ENCODE data around the gene HIC1.

DNA sequence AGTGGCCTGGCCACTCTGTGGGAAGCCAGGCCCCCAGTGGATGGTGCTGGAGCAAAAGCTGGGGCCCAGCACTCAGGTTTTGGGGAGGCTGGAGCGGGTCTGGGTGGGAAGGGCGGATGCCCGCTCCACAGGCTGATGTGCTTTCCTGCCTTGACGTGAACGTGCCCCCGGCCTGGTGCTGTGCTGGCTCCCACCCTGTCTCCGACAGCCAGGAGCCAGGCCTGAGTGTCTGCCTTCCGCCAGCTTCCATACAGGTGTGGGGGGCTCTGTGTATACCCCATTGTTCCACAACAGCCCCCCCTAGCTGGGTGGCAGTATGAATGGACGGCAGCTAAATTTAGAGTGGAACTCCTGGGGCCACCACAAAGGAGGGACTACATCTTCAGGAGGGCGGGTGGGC, 20.0 kb downstream of the HIC1 start:
- TF ChIP-seq, protein P1, sequence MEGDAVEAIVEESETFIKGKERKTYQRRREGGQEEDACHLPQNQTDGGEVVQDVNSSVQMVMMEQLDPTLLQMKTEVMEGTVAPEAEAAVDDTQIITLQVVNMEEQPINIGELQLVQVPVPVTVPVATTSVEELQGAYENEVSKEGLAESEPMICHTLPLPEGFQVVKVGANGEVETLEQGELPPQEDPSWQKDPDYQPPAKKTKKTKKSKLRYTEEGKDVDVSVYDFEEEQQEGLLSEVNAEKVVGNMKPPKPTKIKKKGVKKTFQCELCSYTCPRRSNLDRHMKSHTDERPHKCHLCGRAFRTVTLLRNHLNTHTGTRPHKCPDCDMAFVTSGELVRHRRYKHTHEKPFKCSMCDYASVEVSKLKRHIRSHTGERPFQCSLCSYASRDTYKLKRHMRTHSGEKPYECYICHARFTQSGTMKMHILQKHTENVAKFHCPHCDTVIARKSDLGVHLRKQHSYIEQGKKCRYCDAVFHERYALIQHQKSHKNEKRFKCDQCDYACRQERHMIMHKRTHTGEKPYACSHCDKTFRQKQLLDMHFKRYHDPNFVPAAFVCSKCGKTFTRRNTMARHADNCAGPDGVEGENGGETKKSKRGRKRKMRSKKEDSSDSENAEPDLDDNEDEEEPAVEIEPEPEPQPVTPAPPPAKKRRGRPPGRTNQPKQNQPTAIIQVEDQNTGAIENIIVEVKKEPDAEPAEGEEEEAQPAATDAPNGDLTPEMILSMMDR (conservative IDR thresholded peaks at IDR 0.05; ENCODE audit: low read depth, low read length): no peak
- no peak for TF ChIP-seq POLR2A (IDR thresholded peaks at IDR 0.05; ENCODE audit: low read depth, low read length)
- no peak for TF ChIP-seq CEBPB (IDR thresholded peaks at IDR 0.05; ENCODE audit: low read depth, low read length)
- TF ChIP-seq, protein P2, sequence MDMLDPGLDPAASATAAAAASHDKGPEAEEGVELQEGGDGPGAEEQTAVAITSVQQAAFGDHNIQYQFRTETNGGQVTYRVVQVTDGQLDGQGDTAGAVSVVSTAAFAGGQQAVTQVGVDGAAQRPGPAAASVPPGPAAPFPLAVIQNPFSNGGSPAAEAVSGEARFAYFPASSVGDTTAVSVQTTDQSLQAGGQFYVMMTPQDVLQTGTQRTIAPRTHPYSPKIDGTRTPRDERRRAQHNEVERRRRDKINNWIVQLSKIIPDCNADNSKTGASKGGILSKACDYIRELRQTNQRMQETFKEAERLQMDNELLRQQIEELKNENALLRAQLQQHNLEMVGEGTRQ (IDR thresholded peaks at IDR 0.05; ENCODE audit: low read depth, low read length): no peak
- TF ChIP-seq, protein P3, sequence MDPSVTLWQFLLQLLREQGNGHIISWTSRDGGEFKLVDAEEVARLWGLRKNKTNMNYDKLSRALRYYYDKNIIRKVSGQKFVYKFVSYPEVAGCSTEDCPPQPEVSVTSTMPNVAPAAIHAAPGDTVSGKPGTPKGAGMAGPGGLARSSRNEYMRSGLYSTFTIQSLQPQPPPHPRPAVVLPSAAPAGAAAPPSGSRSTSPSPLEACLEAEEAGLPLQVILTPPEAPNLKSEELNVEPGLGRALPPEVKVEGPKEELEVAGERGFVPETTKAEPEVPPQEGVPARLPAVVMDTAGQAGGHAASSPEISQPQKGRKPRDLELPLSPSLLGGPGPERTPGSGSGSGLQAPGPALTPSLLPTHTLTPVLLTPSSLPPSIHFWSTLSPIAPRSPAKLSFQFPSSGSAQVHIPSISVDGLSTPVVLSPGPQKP (IDR thresholded peaks at IDR 0.05; ENCODE audit: borderline replicate concordance, low read depth, low read length): no peak
- no peak for TF ChIP-seq RAD21 (IDR thresholded peaks at IDR 0.05; ENCODE audit: low read length)
- no peak for TF ChIP-seq BHLHE40 (IDR thresholded peaks at IDR 0.05; ENCODE audit: low read depth, low read length)
- TF ChIP-seq FOS (IDR thresholded peaks at IDR 0.05; ENCODE audit: low read depth, low read length): no peak
